ENCODE data around the gene BPIFB4. TPM values are rescaled to one million over a fixed set of nuclear protein-coding genes. Genes with fewer than 3 reads are reported as not detected.

Gene BPIFB4
- total and polyA plus RNA-seq, 2 of the 4 experiments (the other 2 are of a cell fraction) = not detected

DNA sequence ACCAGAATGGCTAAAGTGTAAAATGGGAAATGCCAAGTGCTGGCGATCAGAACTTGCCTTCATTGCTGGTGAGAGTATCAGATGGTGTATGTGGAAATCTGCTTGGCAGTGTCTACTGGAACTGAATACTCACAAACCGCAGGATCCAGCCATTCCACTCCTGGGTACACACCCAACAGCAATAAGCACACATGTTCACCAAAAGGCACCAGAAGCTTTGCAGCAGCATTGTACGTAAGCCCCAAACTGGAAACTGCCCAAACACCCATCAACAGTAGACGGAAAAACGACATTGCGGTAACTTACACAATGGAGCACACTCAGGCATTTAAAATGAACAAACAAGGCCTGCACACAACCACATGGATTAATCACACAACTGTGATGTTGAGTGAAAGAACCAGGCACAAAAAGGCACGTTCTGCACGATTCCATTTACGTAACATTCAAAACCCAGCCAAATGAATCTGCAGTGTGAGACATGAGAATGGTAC is 51.2 kb downstream of the BPIFB4 start:
- H3K9me1 ChIP-seq (ENCODE audit: insufficient read depth, low read length) = no peaks in the 10 kb centered on the region
- no peak overlapping the region for H3K18ac ChIP-seq (ENCODE audit: low read depth, low read length)
- no peak overlapping the region for H3K9ac ChIP-seq (ENCODE audit: low read depth, low read length)
- no peak overlapping the region for H2AK9ac ChIP-seq (replicated peaks; ENCODE audit: low read depth, low read length, poor library complexity)
- no peaks in the 10 kb centered on the region for H3K4me1 ChIP-seq (ENCODE audit: control insufficient read depth, insufficient read depth, low read length)
- dilution Hi-C loops (cut with HindIII; ENCODE audit: low sequenced_read_pairs, unreplicated experiment) (no loop called here), intact Hi-C loops (cut with micrococcal nuclease) (no loop called here), in situ Hi-C loops (cut with MboI; ENCODE audit: low sequenced_read_pairs) (no loop called here)
- H3K4ac ChIP-seq (ENCODE audit: low read depth, low read length) = no peak overlapping the region
- WGBS, 2 experiments (ENCODE audit: extremely low coverage in 2 of 2, insufficient read length in 1 of 2) = no CpG with 5 or more reads among the region's 9 CpGs
- H2BK20ac ChIP-seq (ENCODE audit: low read depth, low read length) = no peak overlapping the region
- H3K56ac ChIP-seq (ENCODE audit: extremely low read depth, insufficient read depth, low read length) = no peak overlapping the region
- no peak overlapping the region for H3K23ac ChIP-seq (ENCODE audit: low read depth, low read length)
- no peak for DNase-seq
- ChIA-PET POLR2A (ENCODE audit: unreplicated experiment) (no interaction called here), CTCF (no interaction called here)
- no peaks in the 10 kb centered on the region for H3K9me3 ChIP-seq (ENCODE audit: control insufficient read depth, insufficient read depth, low read length)
- no peak overlapping the region for H3K4me2 ChIP-seq (ENCODE audit: low read depth, low read length)
- H2BK5ac ChIP-seq (ENCODE audit: low read depth, low read length, poor library complexity, severe bottlenecking) = no peak overlapping the region
- no peak overlapping the region for H3K4me3 ChIP-seq (ENCODE audit: insufficient read depth, low read depth, low read length)
- H4K91ac ChIP-seq (ENCODE audit: insufficient read depth, low read depth, low read length) = no peak overlapping the region
- no peak overlapping the region for H2BK15ac ChIP-seq (ENCODE audit: low read depth, low read length)
- H3K27ac ChIP-seq (ENCODE audit: insufficient read depth, low read length) = no peak overlapping the region
- H3K79me1 ChIP-seq (ENCODE audit: low read depth in 1 of 2, low read length in 2 of 2) = no peaks in the 10 kb centered on the region
- H2AFZ ChIP-seq (replicated peaks; ENCODE audit: low read length, poor library complexity) = no peak overlapping the region
- H3K14ac ChIP-seq (replicated peaks; ENCODE audit: low read depth, low read length) = no peak overlapping the region
- H2BK120ac ChIP-seq (ENCODE audit: low read depth, low read length) = no peak overlapping the region
- peaks cover 2% of the 10 kb centered on the region for H3K27me3 ChIP-seq (ENCODE audit: control insufficient read depth, insufficient read depth, low read length)
- no peak overlapping the region for H2AK5ac ChIP-seq (ENCODE audit: low read depth, low read length)
- TF ChIP-seq NFE2L2 (IDR thresholded peaks at IDR 0.05; ENCODE audit: low read depth, low read length) = no peak
- TF ChIP-seq CHD1 (IDR thresholded peaks at IDR 0.05; ENCODE audit: low read depth, low read length) = no peak
- no peak for TF ChIP-seq MXI1 (IDR thresholded peaks at IDR 0.05; ENCODE audit: borderline replicate concordance, low read depth, low read length)
- no peak for TF ChIP-seq SMC3 (IDR thresholded peaks at IDR 0.05; ENCODE audit: low read depth, low read length)
- no peak for TF ChIP-seq FOS (IDR thresholded peaks at IDR 0.05; ENCODE audit: low read depth, low read length)
- no peak for TF ChIP-seq RAD21 (IDR thresholded peaks at IDR 0.05; ENCODE audit: low read length)
- TF ChIP-seq POLR2A (IDR thresholded peaks at IDR 0.05; ENCODE audit: low read depth, low read length) = no peak
- TF ChIP-seq, protein P1, sequence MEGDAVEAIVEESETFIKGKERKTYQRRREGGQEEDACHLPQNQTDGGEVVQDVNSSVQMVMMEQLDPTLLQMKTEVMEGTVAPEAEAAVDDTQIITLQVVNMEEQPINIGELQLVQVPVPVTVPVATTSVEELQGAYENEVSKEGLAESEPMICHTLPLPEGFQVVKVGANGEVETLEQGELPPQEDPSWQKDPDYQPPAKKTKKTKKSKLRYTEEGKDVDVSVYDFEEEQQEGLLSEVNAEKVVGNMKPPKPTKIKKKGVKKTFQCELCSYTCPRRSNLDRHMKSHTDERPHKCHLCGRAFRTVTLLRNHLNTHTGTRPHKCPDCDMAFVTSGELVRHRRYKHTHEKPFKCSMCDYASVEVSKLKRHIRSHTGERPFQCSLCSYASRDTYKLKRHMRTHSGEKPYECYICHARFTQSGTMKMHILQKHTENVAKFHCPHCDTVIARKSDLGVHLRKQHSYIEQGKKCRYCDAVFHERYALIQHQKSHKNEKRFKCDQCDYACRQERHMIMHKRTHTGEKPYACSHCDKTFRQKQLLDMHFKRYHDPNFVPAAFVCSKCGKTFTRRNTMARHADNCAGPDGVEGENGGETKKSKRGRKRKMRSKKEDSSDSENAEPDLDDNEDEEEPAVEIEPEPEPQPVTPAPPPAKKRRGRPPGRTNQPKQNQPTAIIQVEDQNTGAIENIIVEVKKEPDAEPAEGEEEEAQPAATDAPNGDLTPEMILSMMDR (conservative IDR thresholded peaks at IDR 0.05; ENCODE audit: low read depth, low read length) = no peak
- TF ChIP-seq, protein P2, sequence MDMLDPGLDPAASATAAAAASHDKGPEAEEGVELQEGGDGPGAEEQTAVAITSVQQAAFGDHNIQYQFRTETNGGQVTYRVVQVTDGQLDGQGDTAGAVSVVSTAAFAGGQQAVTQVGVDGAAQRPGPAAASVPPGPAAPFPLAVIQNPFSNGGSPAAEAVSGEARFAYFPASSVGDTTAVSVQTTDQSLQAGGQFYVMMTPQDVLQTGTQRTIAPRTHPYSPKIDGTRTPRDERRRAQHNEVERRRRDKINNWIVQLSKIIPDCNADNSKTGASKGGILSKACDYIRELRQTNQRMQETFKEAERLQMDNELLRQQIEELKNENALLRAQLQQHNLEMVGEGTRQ (IDR thresholded peaks at IDR 0.05; ENCODE audit: low read depth, low read length) = no peak
- no peak for TF ChIP-seq RCOR1 (IDR thresholded peaks at IDR 0.05; ENCODE audit: insufficient replicate concordance, low read length)
- TF ChIP-seq CEBPB (IDR thresholded peaks at IDR 0.05; ENCODE audit: low read depth, low read length) = no peak
- TF ChIP-seq, protein P3, sequence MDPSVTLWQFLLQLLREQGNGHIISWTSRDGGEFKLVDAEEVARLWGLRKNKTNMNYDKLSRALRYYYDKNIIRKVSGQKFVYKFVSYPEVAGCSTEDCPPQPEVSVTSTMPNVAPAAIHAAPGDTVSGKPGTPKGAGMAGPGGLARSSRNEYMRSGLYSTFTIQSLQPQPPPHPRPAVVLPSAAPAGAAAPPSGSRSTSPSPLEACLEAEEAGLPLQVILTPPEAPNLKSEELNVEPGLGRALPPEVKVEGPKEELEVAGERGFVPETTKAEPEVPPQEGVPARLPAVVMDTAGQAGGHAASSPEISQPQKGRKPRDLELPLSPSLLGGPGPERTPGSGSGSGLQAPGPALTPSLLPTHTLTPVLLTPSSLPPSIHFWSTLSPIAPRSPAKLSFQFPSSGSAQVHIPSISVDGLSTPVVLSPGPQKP (IDR thresholded peaks at IDR 0.05; ENCODE audit: borderline replicate concordance, low read depth, low read length) = no peak
- H4K5ac ChIP-seq (ENCODE audit: low read depth, low read length) = no peak overlapping the region
- no TSS peak for BruUV-seq (replicated peaks)
- ATAC-seq (ENCODE audit: low read depth) = no peak
- no peak overlapping the region for H4K8ac ChIP-seq (ENCODE audit: low read depth in 2 of 2, low read length in 2 of 2)
- no peaks in the 10 kb centered on the region for H4K20me1 ChIP-seq (ENCODE audit: insufficient read depth, low read length)
- H3K36me3 ChIP-seq (ENCODE audit: control insufficient read depth, insufficient read depth, low read length) = no peaks in the 10 kb centered on the region

Measured in IMR-90 (cell line).